Ascending aorta (tissue), 2 donors: ENCODE results near the gene BSG. TPM values are rescaled to one million over a fixed set of nuclear protein-coding genes. Genes with fewer than 3 reads are reported as not detected.

Experiments
- DNase-seq, 2 donors: peaks; one replicate each; pipeline ENCODE4 v3.0.0-alpha.2; 2019; ENCODE audit warnings: low spot score in 2 of 2
- H3K27ac ChIP-seq, 2 donors: fragments of 200-600 bp; sonication (generic); one replicate each; pipeline ENCODE4 v1.5.1; 2016 to 2017; ENCODE audit warnings: mild to moderate bottlenecking in 1 of 2
- H3K27me3 ChIP-seq: fragments of 200-600 bp; sonication (generic); one replicate; pipeline ENCODE4 v1.5.1; 2017
- H3K36me3 ChIP-seq, 2 donors: fragments of 200-600 bp; sonication (generic); one replicate each; pipeline ENCODE4 v1.5.1; 2016
- H3K4me1 ChIP-seq, 2 donors: fragments of 200-600 bp; sonication (generic); one replicate each; pipeline ENCODE4 v1.5.1; 2016 to 2017; ENCODE audit warnings: mild to moderate bottlenecking in 1 of 2
- H3K4me3 ChIP-seq, 2 donors: fragments of 200-600 bp; sonication (generic); one replicate each; pipeline ENCODE4 v1.5.1; 2016 to 2017; ENCODE audit warnings: mild to moderate bottlenecking in 1 of 2
- H3K9me3 ChIP-seq, 2 donors: fragments of 200-600 bp; sonication (generic); one replicate each; pipeline ENCODE4 v1.5.1; 2016
- intact Hi-C: fragments of 100-400 bp; cut with DNase I; formaldehyde crosslinking; loops from one replicate; pipeline ENCODE4 v1.15.1; 2023
- total RNA-seq: library from RNA; depleted of rRNA; stranded (reverse); fragments of >200 nt; gene quantifications from one replicate; pipeline ENCODE4 v1.1.0, GENCODE V29; 2016
- TF ChIP-seq, protein P1 (sequence below), 3 experiments: fragments of 200-600 bp in 2 of 3; fragments of 450-650 bp in 1 of 3; sonication (generic) in 2 of 3; IDR thresholded peaks; one replicate each; pipeline ENCODE4 v1.5.1; 2016 to 2019; ENCODE audit warnings: antibody characterized with exemption in 3 of 3, mild to moderate bottlenecking in 1 of 3, moderate library complexity in 1 of 3

Gene BSG
- total RNA-seq, 1 donor from 2014 or later = 647 TPM

DNA sequence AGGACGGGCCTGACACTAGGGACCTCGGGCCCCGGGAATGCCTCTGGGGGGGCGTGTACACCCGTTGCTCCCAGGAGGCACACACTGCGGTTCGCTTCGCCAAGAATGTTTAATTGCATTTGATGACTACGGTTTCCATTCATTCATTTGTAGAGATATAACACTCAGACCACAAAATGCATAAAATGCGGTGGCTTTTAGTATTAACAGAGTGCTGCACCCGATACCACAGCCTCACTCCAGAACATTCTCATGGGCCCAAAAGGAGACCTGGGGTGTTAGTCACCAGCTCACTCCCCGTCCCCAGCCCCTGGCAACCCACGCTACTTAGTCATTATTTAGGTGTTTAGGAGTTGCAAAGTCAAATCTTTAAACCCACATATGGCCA is 39.1 kb downstream of the BSG start:
- intact Hi-C loops = no loop called here
- Histone ChIP-seq H3K9me3 (no peaks in the 10 kb centered on the region), H3K4me3 (no peak overlapping the region), H3K27ac (no peak overlapping the region), H3K27me3 (no peaks in the 10 kb centered on the region), H3K4me1 (no peaks in the 10 kb centered on the region), H3K36me3 (no peaks in the 10 kb centered on the region)
- DNase-seq = no peak
- TF ChIP-seq, protein P1, sequence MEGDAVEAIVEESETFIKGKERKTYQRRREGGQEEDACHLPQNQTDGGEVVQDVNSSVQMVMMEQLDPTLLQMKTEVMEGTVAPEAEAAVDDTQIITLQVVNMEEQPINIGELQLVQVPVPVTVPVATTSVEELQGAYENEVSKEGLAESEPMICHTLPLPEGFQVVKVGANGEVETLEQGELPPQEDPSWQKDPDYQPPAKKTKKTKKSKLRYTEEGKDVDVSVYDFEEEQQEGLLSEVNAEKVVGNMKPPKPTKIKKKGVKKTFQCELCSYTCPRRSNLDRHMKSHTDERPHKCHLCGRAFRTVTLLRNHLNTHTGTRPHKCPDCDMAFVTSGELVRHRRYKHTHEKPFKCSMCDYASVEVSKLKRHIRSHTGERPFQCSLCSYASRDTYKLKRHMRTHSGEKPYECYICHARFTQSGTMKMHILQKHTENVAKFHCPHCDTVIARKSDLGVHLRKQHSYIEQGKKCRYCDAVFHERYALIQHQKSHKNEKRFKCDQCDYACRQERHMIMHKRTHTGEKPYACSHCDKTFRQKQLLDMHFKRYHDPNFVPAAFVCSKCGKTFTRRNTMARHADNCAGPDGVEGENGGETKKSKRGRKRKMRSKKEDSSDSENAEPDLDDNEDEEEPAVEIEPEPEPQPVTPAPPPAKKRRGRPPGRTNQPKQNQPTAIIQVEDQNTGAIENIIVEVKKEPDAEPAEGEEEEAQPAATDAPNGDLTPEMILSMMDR (IDR thresholded peaks at IDR 0.05) = no peak

GRCh38 chr19:612941-613340 is 40.5 kb downstream of the BSG start:
- Histone ChIP-seq H3K36me3 (peaks cover 9 to 11% of the 10 kb centered on the region in 2 donors), H3K27ac (no peak overlapping the region), H3K4me3 (no peak overlapping the region), H3K9me3 (no peaks in the 10 kb centered on the region), H3K4me1 (no peaks in the 10 kb centered on the region), H3K27me3 (no peaks in the 10 kb centered on the region)
- TF ChIP-seq, protein P1 (IDR thresholded peaks at IDR 0.05) = no peak
- intact Hi-C loops = no loop called here
- no peak for DNase-seq

DNA sequence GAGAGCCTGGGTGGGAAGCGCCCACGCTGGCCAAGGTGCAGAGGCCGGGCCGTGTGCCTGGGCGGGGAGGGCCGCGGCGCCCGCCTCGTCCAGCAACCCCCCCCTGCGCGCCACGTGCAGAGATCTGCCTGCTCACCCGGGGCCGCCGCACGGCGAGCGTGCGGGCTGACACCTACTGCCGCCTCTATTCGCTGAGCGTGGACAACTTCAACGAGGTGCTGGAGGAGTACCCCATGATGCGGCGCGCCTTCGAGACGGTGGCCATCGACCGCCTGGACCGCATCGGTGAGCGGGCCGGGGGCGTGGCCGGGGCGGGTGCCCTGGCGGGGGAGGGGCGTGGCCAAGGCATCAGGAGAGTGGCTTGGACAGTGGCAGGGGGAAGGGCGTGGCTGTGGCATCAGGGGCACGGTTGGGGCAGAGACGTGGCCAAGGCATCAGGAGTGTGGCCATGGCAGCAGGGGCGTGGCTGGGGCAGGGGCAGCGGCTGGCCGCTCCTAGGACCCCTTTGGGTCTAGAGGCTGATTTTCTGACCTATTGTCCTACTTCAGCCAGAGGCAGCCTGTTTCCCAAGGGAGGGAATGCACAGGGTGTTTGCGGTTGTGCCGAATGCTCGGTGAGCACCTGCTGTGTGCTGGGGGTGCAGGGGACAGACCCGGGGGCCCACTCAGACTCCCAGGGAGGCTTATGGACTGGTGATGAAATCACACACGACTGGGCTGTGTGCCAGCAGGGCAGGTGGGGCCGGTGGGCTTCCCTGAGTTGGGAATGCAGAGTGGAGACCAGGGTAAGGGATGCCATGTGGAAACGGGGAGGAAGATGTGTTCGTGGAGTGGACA is 41.6 kb downstream of the BSG start:
- TF ChIP-seq, protein P1 (IDR thresholded peaks at IDR 0.05) = no peak
- Histone ChIP-seq H3K9me3 (no peaks in the 10 kb centered on the region), H3K27ac (no peak overlapping the region), H3K4me1 (no peaks in the 10 kb centered on the region), H3K4me3 (no peak overlapping the region), H3K27me3 (no peaks in the 10 kb centered on the region), H3K36me3 (peaks cover 19 to 21% of the 10 kb centered on the region in 2 donors)
- no peak for DNase-seq
- intact Hi-C loops = no loop called here

GRCh38 chr19:615619-616018 is 43.2 kb downstream of the BSG start:
- Histone ChIP-seq H3K4me1 (no peaks in the 10 kb centered on the region), H3K27ac (no peak overlapping the region), H3K36me3 (peaks cover 35 to 37% of the 10 kb centered on the region in 2 donors), H3K4me3 (no peak overlapping the region), H3K27me3 (no peaks in the 10 kb centered on the region), H3K9me3 (no peaks in the 10 kb centered on the region)
- DNase-seq = no peak
- TF ChIP-seq, protein P1 (IDR thresholded peaks at IDR 0.05) = no peak
- intact Hi-C loops = no loop called here

GRCh38 chr19:616062-616700 is 43.8 kb downstream of the BSG start:
- H3K4me1 ChIP-seq = no peaks in the 10 kb centered on the region
- H3K4me3 ChIP-seq = no peak overlapping the region
- H3K27me3 ChIP-seq = no peaks in the 10 kb centered on the region
- no peak for DNase-seq
- intact Hi-C loops = no loop called here
- TF ChIP-seq, protein P1 (IDR thresholded peaks at IDR 0.05) = no peak
- H3K27ac ChIP-seq = no peak overlapping the region
- peaks cover 36 to 41% of the 10 kb centered on the region in 2 donors for H3K36me3 ChIP-seq
- H3K9me3 ChIP-seq = no peaks in the 10 kb centered on the region
